ENCODE data around the gene GRIN2D. TPM values are rescaled to one million over a fixed set of nuclear protein-coding genes. Genes with fewer than 3 reads are reported as not detected.

The GRIN2D gene
- total RNA-seq, 2 experiments from 2014 or later = 0.18 TPM

DNA sequence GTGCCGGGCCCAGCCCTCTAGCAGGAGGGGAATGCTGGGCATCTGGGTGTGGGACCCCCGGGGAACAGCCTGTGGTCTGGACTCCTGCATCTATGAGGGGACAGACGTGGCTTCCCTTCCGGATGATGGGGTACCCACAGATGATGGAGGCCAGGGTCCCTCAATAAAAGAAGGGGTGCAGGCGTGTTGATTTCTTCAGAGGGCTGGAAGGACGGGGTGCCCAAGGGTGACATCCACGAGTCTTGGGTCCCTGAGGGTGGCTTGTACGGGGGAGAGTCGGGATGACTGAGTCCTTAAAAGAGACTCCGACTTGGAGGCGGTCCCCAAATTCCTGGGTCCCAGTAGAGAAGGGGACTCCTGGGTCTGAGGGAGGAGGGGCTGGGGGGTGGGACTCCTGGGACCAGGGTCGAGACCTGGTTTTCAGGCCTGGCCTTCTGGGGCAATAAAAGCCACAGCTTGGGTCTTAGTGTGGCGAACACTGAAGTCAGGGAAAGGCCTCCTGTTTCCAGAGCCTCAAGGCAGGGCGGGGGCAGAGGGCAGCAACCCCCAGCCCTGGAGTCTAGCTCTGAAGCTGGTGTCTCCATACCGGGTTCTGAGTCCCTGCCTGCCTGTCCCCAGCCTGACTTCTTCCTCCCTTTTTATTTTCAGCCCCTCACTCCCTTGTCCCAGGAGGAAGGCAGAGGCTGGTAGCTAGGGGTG is 459 bp upstream of the GRIN2D start:
- ChIA-PET CTCF (interaction anchor here (1.1 kb wide), 1 partner anchor 29 kb away, joined by 3 read pairs; the partner anchor contains the start of genes SYNGR4 and TMEM143), POLR2A (interaction anchor here (0.9 to 2.0 kb wide), 3 partner anchors 10 to 30 kb away, joined by 3 to 5 read pairs (median 3); no protein-coding TSS in a partner anchor)
- no peak for DNase-seq
- peaks cover 33% of the 10 kb centered on the region for H3K4me1 Mint-ChIP-seq
- peaks cover 49% of the 10 kb centered on the region for H3K27me3 Mint-ChIP-seq
- peak overlapping the region; percentile 43 for H3K4me3 Mint-ChIP-seq
- peaks cover 19% of the 10 kb centered on the region for H3K36me3 Mint-ChIP-seq (ENCODE audit: low read depth)
- H3K9me3 Mint-ChIP-seq = no peaks in the 10 kb centered on the region
- H3K27ac Mint-ChIP-seq = no peak overlapping the region

DNA sequence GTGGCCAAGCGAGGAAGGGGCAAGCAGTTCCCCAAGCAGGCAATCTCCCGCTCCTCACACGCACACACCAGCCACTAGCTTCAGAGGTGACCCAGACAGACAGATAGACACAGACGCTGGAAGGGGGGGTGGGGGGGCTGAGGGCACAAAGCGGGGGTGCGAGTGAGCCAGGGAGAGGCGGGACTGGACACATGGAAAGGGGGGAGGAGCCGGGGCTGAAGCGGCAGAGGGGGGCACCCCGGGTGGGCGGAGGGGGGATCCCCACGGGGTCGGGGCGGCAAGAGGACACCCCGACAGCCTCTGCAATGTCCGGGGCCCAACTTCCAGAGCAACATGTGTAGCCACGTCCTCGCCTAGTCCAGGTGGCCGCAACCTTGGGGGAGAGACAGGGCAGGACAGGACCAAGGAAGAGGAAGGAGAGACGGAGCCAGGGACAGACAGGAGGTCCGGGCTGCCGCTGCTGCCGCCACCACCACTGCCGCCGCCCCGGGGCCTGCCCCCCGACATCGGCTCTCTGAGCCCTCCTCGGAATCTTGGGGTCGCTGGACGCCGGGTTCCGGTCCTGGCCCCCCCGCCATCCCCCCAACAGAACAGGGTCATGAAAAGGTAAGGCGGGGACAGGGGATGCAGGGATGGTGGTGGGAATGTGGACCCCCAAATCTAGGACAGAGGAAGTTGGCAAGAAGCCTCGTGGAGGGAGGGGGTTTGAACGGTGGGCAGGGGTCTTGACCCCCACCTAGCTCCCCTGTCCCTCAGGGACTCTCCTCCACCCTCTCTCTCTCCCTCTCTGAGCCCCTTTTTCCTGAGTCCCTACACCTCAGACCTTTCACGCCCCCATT is 1.1 kb downstream of the GRIN2D start:
- CTCF ChIA-PET = interaction anchor here (0.8 to 1.6 kb wide), 2 partner anchors 80 to 87 kb away, joined by 6 read pairs; no protein-coding TSS in a partner anchor
- Mint-ChIP-seq H3K27ac (no peak overlapping the region), H3K36me3 (ENCODE audit: low read depth) (peaks cover 12% of the 10 kb centered on the region), H3K4me1 (peaks cover 30% of the 10 kb centered on the region), H3K4me3 (no peak overlapping the region), H3K9me3 (peaks cover 2% of the 10 kb centered on the region), H3K27me3 (peaks cover 51% of the 10 kb centered on the region)
- POLR2A ChIA-PET = interaction anchor here (1.2 to 2.0 kb wide), 3 partner anchors 31 to 52 kb away, joined by 4 to 6 read pairs (median 5); partner anchors contain the start of genes GRWD1, SYNGR4 and TMEM143
- DNase-seq = no peak

DNA sequence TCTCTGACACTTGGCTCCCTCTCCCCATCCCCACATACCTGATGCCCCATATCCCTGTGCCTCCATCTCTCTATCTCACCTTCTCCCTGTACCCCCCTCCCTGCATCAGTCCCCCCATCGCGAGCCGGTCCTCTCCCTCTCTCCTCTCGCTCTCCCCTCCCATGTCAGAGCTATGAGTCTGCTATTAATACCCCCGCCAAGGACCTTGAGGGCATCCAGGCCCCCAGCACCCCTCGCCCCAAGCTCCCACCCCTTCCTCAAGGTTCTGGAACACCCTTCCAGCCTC is 1.6 kb downstream of the GRIN2D start:
- no peak for DNase-seq
- ChIA-PET POLR2A (interaction anchor here (0.9 to 1.7 kb wide), 3 partner anchors 31 to 62 kb away, joined by 4 to 6 read pairs (median 4); partner anchors contain the start of genes GRWD1, SYNGR4 and TMEM143), CTCF (interaction anchor here (0.8 to 1.6 kb wide), 2 partner anchors 80 to 86 kb away, joined by 6 read pairs; no protein-coding TSS in a partner anchor)
- peaks cover 2% of the 10 kb centered on the region for H3K9me3 Mint-ChIP-seq
- peaks cover 51% of the 10 kb centered on the region for H3K27me3 Mint-ChIP-seq
- peaks cover 33% of the 10 kb centered on the region for H3K4me1 Mint-ChIP-seq
- H3K4me3 Mint-ChIP-seq = no peak overlapping the region
- H3K36me3 Mint-ChIP-seq (ENCODE audit: low read depth) = peaks cover 12% of the 10 kb centered on the region
- H3K27ac Mint-ChIP-seq = no peak overlapping the region

DNA sequence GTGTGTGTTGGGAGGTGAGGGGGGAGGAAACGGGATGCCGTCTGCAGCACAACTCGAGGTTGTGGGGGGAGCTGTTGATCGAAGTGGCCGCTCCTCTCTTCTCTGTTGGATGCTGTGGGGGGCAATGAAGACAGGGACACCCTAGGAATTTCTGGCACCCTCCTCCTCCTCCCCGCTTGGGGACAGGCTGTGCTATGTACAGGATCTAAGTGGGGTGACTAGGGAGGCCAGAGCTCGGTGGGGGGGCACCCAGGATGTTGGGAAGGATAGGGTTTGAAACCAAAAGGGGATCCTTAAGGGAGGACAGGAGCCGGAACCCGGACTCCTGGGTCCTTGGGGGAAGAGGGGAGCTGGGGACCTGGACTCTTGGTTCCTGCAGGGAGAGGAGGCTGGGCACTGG is 2.0 kb downstream of the GRIN2D start:
- Mint-ChIP-seq H3K27me3 (peaks cover 51% of the 10 kb centered on the region), H3K27ac (no peak overlapping the region), H3K4me3 (no peak overlapping the region), H3K36me3 (ENCODE audit: low read depth) (peaks cover 12% of the 10 kb centered on the region), H3K4me1 (peaks cover 34% of the 10 kb centered on the region), H3K9me3 (peaks cover 2% of the 10 kb centered on the region)
- ChIA-PET POLR2A (interaction anchor here (0.6 to 1.7 kb wide), 4 partner anchors 32 to 221 kb away, joined by 3 to 6 read pairs (median 4); partner anchors contain the start of genes GRWD1, SYNGR4 and TMEM143), CTCF (interaction anchor here (0.8 to 1.6 kb wide), 2 partner anchors 81 to 86 kb away, joined by 6 read pairs; no protein-coding TSS in a partner anchor)
- DNase-seq = no peak

DNA sequence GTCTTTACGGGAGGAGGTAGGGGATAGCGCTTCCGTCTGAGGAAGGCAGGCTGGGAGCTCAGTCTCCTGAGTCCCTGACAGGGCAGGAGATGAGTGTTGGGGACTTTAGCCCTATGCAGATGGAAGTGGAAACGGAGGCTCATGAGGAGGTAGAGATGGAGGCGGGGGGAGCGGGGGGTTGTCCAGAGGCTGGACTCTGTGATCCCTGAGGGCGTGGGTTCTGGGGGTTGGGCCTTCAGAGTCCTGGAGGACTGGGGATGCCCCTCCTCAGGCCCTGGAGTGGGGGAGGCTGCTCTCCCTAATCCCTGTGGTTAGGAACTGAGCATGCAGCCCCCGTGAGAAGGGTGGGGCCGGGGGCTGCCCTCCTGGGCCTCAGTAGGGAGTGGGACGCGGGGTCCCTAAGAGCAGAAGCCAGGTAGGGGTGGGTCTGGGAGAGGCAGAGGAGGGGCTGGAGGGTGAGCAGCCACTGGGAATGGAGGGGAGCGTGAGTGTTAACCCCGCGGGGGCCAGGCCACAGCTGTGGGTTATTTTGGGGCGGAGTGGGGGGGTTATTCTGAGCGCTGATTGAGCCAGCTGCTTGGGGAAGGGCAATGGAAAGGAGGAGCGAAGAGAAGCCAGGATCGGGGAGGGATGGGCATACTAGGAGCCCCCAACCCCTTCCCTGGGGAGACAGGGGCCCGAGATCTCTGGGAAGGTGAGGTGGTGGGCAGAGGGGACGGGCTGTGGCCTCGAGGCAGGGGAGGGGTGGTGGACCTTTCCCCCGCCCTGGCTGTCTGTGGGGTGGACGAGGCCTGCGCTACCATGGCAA is 2.8 kb downstream of the GRIN2D start:
- POLR2A ChIA-PET = interaction anchor here (0.6 to 1.7 kb wide), 4 partner anchors 32 to 220 kb away, joined by 3 to 6 read pairs (median 4); partner anchors contain the start of genes GRWD1, SYNGR4 and TMEM143
- CTCF ChIA-PET = interaction anchor here (1.6 kb wide), 1 partner anchor 81 kb away, joined by 6 read pairs; no protein-coding TSS in a partner anchor
- H3K4me1 Mint-ChIP-seq = peaks cover 37% of the 10 kb centered on the region

DNA sequence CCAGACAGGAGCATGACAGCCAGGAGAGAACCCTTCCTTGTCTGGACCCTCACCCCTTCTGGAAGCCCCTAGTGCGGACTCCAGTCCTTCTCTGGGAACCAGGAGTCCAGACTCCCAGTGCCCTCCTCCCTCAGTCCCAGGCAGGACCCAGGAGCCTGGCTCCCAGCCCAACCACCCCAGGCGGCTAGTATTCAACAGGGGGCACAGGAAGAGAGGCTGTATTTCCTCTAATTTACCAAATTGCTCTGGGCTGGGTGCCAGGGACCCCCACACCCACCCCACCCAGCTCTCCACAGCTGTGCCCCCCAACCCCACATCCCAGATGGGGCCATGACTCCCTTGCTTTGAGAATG is 3.3 kb downstream of the GRIN2D start:
- peaks cover 38% of the 10 kb centered on the region for H3K4me1 Mint-ChIP-seq
- POLR2A ChIA-PET = no interaction called here
- CTCF ChIA-PET = no interaction called here
- H3K36me3 Mint-ChIP-seq (ENCODE audit: low read depth) = peaks cover 9% of the 10 kb centered on the region
- H3K9me3 Mint-ChIP-seq = peaks cover 2% of the 10 kb centered on the region
- DNase-seq = no peak
- peaks cover 52% of the 10 kb centered on the region for H3K27me3 Mint-ChIP-seq
- H3K27ac Mint-ChIP-seq = no peak overlapping the region
- no peak overlapping the region for H3K4me3 Mint-ChIP-seq

More for the DNA sequence above, 2.8 kb downstream of the GRIN2D start:
- peaks cover 51% of the 10 kb centered on the region for H3K27me3 Mint-ChIP-seq
- H3K27ac Mint-ChIP-seq = no peak overlapping the region
- H3K4me3 Mint-ChIP-seq = no peak overlapping the region
- DNase-seq = no peak
- peaks cover 2% of the 10 kb centered on the region for H3K9me3 Mint-ChIP-seq
- H3K36me3 Mint-ChIP-seq (ENCODE audit: low read depth) = peaks cover 9% of the 10 kb centered on the region

DNA sequence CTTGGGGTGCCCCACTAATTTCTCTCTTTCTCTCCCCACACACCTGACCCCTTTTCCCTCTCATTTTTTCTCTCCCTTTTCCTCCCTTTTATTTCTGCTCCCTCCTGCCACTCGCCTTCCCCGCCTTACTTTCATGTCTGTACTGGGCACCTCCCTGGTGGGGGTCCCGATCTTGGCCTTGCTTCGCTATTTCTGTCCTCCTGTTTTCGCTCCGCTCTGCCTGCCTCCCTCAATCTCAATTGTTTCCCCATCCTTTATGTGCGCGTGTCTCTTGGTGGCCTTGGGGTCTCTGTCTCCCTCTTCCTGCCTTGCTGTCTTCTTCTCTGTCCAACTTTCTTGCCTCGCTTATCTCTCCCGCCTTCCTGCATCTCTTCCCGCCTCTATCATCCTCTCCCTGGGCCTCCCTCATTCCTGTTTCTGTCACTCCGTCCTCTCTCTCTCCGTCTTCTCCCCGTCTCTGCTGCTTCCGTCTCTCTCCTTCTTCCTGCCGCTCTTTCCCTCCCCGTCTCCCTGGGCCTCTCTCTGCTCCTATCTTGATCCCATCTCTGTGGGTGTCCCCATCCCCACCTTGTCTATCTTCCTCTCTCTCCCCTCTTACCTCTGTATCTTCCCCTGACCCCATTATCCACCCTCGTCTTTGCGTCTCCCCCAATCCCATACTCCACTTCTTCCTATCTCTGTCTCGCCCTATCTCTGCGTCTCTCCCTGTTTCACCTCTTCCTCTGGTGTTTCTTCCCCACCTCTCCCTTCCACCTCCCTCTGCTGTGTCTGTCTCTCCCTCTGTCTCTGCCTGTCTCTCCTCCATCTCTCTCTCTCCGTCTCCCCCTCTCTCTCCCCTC is 4.0 kb downstream of the GRIN2D start:
- Mint-ChIP-seq H3K4me3 (peak overlapping the region; percentile 89), H3K27ac (peak overlapping the region; percentile 72), H3K9me3 (peaks cover 2% of the 10 kb centered on the region), H3K27me3 (peaks cover 50% of the 10 kb centered on the region), H3K36me3 (ENCODE audit: low read depth) (peaks cover 9% of the 10 kb centered on the region), H3K4me1 (peaks cover 40% of the 10 kb centered on the region)
- CTCF ChIA-PET = no interaction called here
- no peak for DNase-seq
- POLR2A ChIA-PET = no interaction called here

DNA sequence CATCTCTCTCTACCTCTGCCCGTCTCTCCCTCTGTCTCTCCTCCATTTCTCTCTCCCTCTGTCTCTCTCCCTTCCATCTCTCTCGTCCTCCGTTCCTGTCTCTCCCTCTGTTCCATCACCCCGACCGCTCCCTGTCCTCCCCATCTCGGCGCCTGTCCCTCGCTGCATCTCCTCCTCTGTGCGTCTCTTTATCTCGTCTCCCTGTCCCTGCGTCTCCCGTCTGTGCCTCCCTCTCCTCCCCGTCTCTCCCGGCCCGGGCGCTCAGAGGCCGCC is 4.6 kb downstream of the GRIN2D start:
- no peak for DNase-seq
- peak overlapping the region; percentile 72 for H3K27ac Mint-ChIP-seq
- peaks cover 2% of the 10 kb centered on the region for H3K9me3 Mint-ChIP-seq
- peak overlapping the region; percentile 89 for H3K4me3 Mint-ChIP-seq
- POLR2A ChIA-PET = interaction anchor here (0.9 kb wide), 1 partner anchor 48 kb away, joined by 3 read pairs; the partner anchor contains the start of gene GRWD1
- peaks cover 41% of the 10 kb centered on the region for H3K4me1 Mint-ChIP-seq
- H3K36me3 Mint-ChIP-seq (ENCODE audit: low read depth) = peaks cover 9% of the 10 kb centered on the region
- H3K27me3 Mint-ChIP-seq = peaks cover 44% of the 10 kb centered on the region
- CTCF ChIA-PET = no interaction called here

DNA sequence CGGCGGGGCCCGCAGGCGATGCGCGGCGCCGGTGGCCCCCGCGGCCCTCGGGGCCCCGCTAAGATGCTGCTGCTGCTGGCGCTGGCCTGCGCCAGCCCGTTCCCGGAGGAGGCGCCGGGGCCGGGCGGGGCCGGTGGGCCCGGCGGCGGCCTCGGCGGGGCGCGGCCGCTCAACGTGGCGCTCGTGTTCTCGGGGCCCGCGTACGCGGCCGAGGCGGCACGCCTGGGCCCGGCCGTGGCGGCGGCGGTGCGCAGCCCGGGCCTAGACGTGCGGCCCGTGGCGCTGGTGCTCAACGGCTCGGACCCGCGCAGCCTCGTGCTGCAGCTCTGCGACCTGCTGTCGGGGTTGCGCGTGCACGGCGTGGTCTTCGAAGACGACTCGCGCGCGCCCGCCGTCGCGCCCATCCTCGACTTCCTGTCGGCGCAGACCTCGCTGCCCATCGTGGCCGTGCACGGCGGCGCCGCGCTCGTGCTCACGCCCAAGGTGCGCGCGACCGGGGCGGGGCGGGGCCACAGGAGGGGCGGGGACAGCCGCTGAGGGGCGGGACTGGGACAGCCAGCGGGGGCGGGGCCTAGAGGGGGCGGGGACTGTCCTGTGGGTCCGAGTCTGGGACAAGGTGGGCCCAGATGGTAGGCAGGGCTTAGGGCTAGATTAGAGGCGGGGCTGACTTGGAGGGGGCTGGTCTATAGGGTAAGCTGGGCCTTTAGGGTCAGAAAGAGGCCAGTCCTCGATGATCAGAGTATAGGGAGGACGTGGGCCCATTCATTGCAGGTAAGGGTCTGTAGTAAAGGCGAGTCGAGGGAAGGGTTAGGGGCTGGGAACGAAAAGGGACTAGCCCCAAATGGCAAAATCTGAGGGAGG is 5.1 kb downstream of the GRIN2D start:
- H3K27ac Mint-ChIP-seq = no peak overlapping the region
- ChIA-PET POLR2A (interaction anchor here (0.9 kb wide), 1 partner anchor 48 kb away, joined by 3 read pairs; the partner anchor contains the start of gene GRWD1), CTCF (interaction anchor here (0.6 to 3.8 kb wide), 2 partner anchors 7 to 218 kb away, joined by 3 to 21 read pairs; partner anchors contain the start of gene KDELR1)
- H3K4me3 Mint-ChIP-seq = peak overlapping the region; percentile 89
- H3K9me3 Mint-ChIP-seq = peaks cover 2% of the 10 kb centered on the region
- peaks cover 9% of the 10 kb centered on the region for H3K36me3 Mint-ChIP-seq (ENCODE audit: low read depth)
- peaks cover 44% of the 10 kb centered on the region for H3K4me1 Mint-ChIP-seq
- peaks cover 41% of the 10 kb centered on the region for H3K27me3 Mint-ChIP-seq
- peak; percentile 92 for DNase-seq

DNA sequence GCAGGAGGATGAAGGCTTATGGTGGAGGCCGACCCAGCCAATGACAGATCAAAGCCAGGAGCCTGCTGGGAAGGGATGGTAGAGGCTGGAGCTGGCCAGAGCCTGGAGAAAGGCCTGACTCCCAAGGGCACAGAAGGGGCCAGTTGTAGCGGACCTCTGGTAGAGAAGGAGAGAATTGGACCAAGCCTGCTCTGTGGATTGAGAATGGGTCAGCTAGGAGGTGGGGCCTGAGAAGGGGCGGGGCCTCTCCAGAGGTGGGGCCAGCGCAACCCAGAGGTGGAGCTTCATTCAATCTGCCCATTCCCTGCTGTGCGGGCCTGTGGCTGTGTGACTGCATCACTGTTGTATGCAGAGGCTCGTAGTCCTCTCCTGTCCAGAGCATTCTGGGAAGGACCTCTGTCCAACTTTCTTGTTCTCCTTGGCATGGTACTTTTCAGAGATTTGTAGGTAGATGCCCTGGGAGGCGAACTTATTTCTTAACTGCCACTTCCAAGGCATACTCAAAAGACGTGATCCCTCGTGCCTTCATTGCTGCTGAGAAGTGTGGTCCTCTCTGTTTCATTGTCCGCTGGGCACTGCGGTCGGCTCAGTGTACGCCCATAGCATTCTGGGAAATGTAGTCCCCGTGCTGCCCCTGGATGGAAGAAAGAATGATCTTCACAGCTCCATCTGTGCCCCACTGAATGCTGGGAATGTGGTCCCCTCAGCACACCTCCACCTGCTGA is 6.7 kb downstream of the GRIN2D start:
- no peak overlapping the region for H3K27ac Mint-ChIP-seq
- H3K36me3 Mint-ChIP-seq (ENCODE audit: low read depth) = peaks cover 9% of the 10 kb centered on the region
- ChIA-PET POLR2A (interaction anchor here (0.6 to 3.2 kb wide), 2 partner anchors 9 to 346 kb away, joined by 3 to 12 read pairs; partner anchors contain the start of genes IZUMO1 and KDELR1), CTCF (interaction anchor here (0.6 to 3.8 kb wide), 3 partner anchors 9 to 299 kb away, joined by 3 to 21 read pairs (median 3); partner anchors contain the start of gene KDELR1)
- peaks cover 28% of the 10 kb centered on the region for H3K27me3 Mint-ChIP-seq
- peaks cover 43% of the 10 kb centered on the region for H3K4me1 Mint-ChIP-seq
- H3K9me3 Mint-ChIP-seq = peaks cover 2% of the 10 kb centered on the region
- H3K4me3 Mint-ChIP-seq = no peak overlapping the region
- peak; percentile 42 for DNase-seq
